Measurements from ENCODE around the gene SLC6A16. TPM values are rescaled to one million over a fixed set of nuclear protein-coding genes. Genes with fewer than 3 reads are reported as not detected.

Gene SLC6A16
- total and polyA plus RNA-seq, 12 donors, result 0.17 to 3.5 (median 1.1) TPM; not detected in 1

GRCh38 chr19:49287141-49287770, 37.7 kb downstream of the SLC6A16 start:
- Histone ChIP-seq H3K27ac (no peak overlapping the region), H3K9me3 (replicated peaks in 1 of 3) (no peaks in the 10 kb centered on the region), H3K36me3 (replicated peaks in 1 of 2) (no peaks in the 10 kb centered on the region), H3K4me3 (no peak overlapping the region), H3K27me3 (no peaks in the 10 kb centered on the region), H3K4me1 (replicated peaks in 1 of 2) (no peaks in the 10 kb centered on the region)
- intact Hi-C loops (cut with DNase I), result no loop called here
- TF ChIP-seq CTCF (IDR thresholded peaks at IDR 0.05) (no peak), POLR2A (IDR thresholded peaks at IDR 0.05) (no peak)
- DNase-seq, result no peak
- WGBS, 4 donors, result 23 to 83% (median 52%) methylated on average over 2 of the region's 2 CpGs

- 74 to 79% (median 77%) methylated on average over 13 of the region's 13 CpGs for WGBS, 4 donors
- no peak for DNase-seq
- H3K27me3 ChIP-seq, result no peaks in the 10 kb centered on the region
- TF ChIP-seq POLR2A (IDR thresholded peaks at IDR 0.05) (no peak), CTCF (IDR thresholded peaks at IDR 0.05) (no peak)
- H3K4me1 ChIP-seq (replicated peaks in 1 of 2), result no peaks in the 10 kb centered on the region
- no peaks in the 10 kb centered on the region for H3K9me3 ChIP-seq (replicated peaks in 1 of 3)
- H3K4me3 ChIP-seq, result no peak overlapping the region
- H3K27ac ChIP-seq, result no peak overlapping the region
- H3K36me3 ChIP-seq (replicated peaks in 1 of 2), result no peaks in the 10 kb centered on the region
- intact Hi-C loops (cut with DNase I), result no loop called here
Measured at GRCh38 chr19:49282184-49282583, 42.8 kb downstream of the SLC6A16 start.

GRCh38 chr19:49272204-49272603, 52.8 kb downstream of the SLC6A16 start:
- intact Hi-C loops (cut with DNase I), result no loop called here
- no peaks in the 10 kb centered on the region for H3K9me3 ChIP-seq (replicated peaks in 1 of 3)

GRCh38 chr19:49271080-49271753, 53.8 kb downstream of the SLC6A16 start:
- intact Hi-C loops (cut with DNase I), result no loop called here

More at GRCh38 chr19:49272204-49272603, 52.8 kb downstream of the SLC6A16 start:
- TF ChIP-seq POLR2A (IDR thresholded peaks at IDR 0.05), result no peak
- Histone ChIP-seq H3K27me3 (peaks cover 4% of the 10 kb centered on the region), H3K4me1 (replicated peaks in 1 of 2) (no peaks in the 10 kb centered on the region), H3K27ac (no peak overlapping the region), H3K4me3 (no peak overlapping the region), H3K36me3 (replicated peaks in 1 of 2) (no peaks in the 10 kb centered on the region)
- no peak for DNase-seq
- WGBS, 4 donors, result 91 to 96% (median 94%) methylated on average over 4 of the region's 4 CpGs

More at GRCh38 chr19:49271080-49271753, 53.8 kb downstream of the SLC6A16 start:
- H3K27me3 ChIP-seq, result peaks cover 4% of the 10 kb centered on the region
- 51 to 74% (median 66%) methylated on average over 4 of the region's 4 CpGs for WGBS, 4 donors
- no peaks in the 10 kb centered on the region for H3K4me1 ChIP-seq (replicated peaks in 1 of 2)
- no peaks in the 10 kb centered on the region for H3K9me3 ChIP-seq (replicated peaks in 1 of 3)
- no peaks in the 10 kb centered on the region for H3K36me3 ChIP-seq (replicated peaks in 1 of 2)
- H3K27ac ChIP-seq, result no peak overlapping the region
- no peak for DNase-seq
- TF ChIP-seq CTCF (IDR thresholded peaks at IDR 0.05), result no peak
- no peak for TF ChIP-seq POLR2A (IDR thresholded peaks at IDR 0.05)
- H3K4me3 ChIP-seq, result no peak overlapping the region

Measured in adrenal gland (tissue), 12 donors.